Measurements from ENCODE around the gene CHD5. TPM values are rescaled to one million over a fixed set of nuclear protein-coding genes. Genes with fewer than 3 reads are reported as not detected.
A peak's percentile ranks its signal among the peaks of the same experiment; 100 is the strongest.

Gene CHD5
- total RNA-seq, 1 experiment from 2014 or later, result 1.6 TPM

DNA sequence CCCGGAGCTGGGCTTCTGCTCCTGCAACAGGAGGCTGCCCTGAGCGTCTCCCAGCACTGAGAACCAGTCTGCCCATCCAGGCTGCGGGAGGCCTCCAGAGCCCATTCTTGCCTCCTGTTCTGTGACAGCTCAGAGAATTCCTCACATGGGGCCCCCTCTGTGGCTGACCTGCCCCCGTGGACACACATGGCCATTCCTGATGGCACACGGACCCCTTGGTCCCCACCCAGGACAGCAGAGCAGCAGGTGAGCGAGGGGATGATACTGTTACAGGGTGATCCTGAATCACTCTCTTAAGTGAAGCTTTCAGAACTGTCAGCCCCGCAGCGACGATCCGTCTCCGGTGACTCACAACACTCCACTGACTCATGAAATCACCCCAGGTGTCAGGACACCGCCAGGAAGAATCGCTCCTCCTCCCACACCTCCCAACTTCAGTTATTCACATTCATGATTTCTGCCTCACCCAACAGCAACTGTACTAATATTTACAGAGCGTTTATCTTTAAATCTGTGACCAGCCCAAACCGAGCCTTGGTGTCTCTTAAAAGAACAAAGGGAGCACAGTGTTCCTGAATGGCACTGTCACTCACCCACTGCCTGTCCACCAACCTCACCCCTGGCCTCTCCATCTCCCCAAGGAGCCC, 22.5 kb downstream of the CHD5 start:
- Histone ChIP-seq H3K23me2 (ENCODE audit: insufficient read length, low read depth, low read length, poor library complexity, severe bottlenecking) (peaks cover 4% of the 10 kb centered on the region), H3K18ac (ENCODE audit: insufficient read length, low read depth, low read length) (no peak overlapping the region), H2BK5ac (ENCODE audit: insufficient read length, low read length) (no peak overlapping the region), H4K5ac (ENCODE audit: insufficient read length, low read depth, low read length) (no peak overlapping the region), H3K56ac (ENCODE audit: insufficient read length, low read depth, low read length) (no peak overlapping the region), H2BK15ac (ENCODE audit: low read depth, low read length) (no peak overlapping the region), H2AK5ac (ENCODE audit: insufficient read length, low read length) (no peak overlapping the region), H3K4me2 (ENCODE audit: insufficient read depth, insufficient read length, low read length) (no peak overlapping the region), H3K27me3 (ENCODE audit: insufficient read depth, low read length) (no peaks in the 10 kb centered on the region), H3K79me1 (ENCODE audit: insufficient read depth, low read depth, low read length, poor library complexity, severe bottlenecking) (no peaks in the 10 kb centered on the region), H4K20me1 (ENCODE audit: control insufficient read depth, insufficient read depth, insufficient read length) (no peaks in the 10 kb centered on the region), H2BK20ac (ENCODE audit: low read depth, low read length, poor library complexity, severe bottlenecking) (no peak overlapping the region), H3K4ac (ENCODE audit: low read depth, low read length) (no peak overlapping the region), H2BK120ac (ENCODE audit: low read depth, low read length, poor library complexity, severe bottlenecking) (no peak overlapping the region), H3K79me2 (ENCODE audit: insufficient read depth, low read length) (no peaks in the 10 kb centered on the region), H3K14ac (ENCODE audit: insufficient read depth, low read length) (no peak overlapping the region; the same call in 1 of the 2 replicates), H4K8ac (replicated peaks; ENCODE audit: insufficient read length, low read depth, low read length) (no peak overlapping the region), H3K9me3 (ENCODE audit: control insufficient read depth, low read depth, low read length) (no peaks in the 10 kb centered on the region), H3K9ac (ENCODE audit: extremely low read depth, insufficient read length, low read length) (no peak overlapping the region), H3K4me1 (ENCODE audit: insufficient read depth, low read length) (no peaks in the 10 kb centered on the region), H3K23ac (ENCODE audit: insufficient read length, low read depth, low read length) (no peak overlapping the region), H2AFZ (ENCODE audit: low read length) (no peak overlapping the region), H3K27ac (ENCODE audit: insufficient read length, low read depth, low read length) (no peak overlapping the region), H4K91ac (ENCODE audit: insufficient read length, low read depth, low read length) (no peak overlapping the region), H3T11ph (ENCODE audit: low read length) (no peak overlapping the region), H2BK12ac (ENCODE audit: insufficient read length, low read depth, low read length) (no peak overlapping the region)
- H3K36me3 Mint-ChIP-seq (ENCODE audit: insufficient read depth in 1 of 3, low read depth in 3 of 3), result no peaks in the 10 kb centered on the region
- peak overlapping the region in 2 of 3 experiments; percentile 36 to 74; a peak in 3 of 7 replicates for H3K27ac Mint-ChIP-seq
- H3K9me3 Mint-ChIP-seq, result no peaks in the 10 kb centered on the region
- no peak for DNase-seq
- peaks cover 12% of the 10 kb centered on the region for H3K27me3 Mint-ChIP-seq (ENCODE audit: low read depth)
- WGBS (ENCODE audit: extremely low coverage, insufficient read length, low lambda C conversion rate), result no CpG with 5 or more reads among the region's 15 CpGs
- peaks cover 20 to 25% of the 10 kb centered on the region in 2 experiments for H3K4me1 Mint-ChIP-seq
- TF ChIP-seq, protein P1, sequence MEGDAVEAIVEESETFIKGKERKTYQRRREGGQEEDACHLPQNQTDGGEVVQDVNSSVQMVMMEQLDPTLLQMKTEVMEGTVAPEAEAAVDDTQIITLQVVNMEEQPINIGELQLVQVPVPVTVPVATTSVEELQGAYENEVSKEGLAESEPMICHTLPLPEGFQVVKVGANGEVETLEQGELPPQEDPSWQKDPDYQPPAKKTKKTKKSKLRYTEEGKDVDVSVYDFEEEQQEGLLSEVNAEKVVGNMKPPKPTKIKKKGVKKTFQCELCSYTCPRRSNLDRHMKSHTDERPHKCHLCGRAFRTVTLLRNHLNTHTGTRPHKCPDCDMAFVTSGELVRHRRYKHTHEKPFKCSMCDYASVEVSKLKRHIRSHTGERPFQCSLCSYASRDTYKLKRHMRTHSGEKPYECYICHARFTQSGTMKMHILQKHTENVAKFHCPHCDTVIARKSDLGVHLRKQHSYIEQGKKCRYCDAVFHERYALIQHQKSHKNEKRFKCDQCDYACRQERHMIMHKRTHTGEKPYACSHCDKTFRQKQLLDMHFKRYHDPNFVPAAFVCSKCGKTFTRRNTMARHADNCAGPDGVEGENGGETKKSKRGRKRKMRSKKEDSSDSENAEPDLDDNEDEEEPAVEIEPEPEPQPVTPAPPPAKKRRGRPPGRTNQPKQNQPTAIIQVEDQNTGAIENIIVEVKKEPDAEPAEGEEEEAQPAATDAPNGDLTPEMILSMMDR (conservative IDR thresholded peaks at IDR 0.05), result no peak
- H3K4me3 Mint-ChIP-seq, result no peak overlapping the region; a peak in 1 of 5 replicates
